ENCODE measurements around the gene NAA50.

DNA sequence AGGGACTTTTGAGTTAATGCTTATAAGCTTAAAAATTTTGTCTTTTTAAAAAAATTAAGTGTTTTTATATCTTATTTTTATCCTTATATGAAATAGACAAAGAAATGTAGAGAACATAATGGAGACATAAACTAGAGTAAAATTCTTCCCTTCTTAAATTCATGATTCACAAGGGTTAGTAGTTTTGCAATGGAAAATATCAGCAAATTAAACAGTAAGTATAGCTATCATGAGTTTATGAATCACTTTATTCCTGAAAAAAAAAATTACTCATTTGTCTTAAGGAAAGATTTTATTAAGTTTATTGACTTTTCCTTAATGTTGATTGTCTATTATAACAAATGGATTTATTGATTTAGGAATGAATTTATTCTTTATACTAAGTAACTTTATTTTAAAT is 5.1 kb upstream of the NAA50 start:
- TF ChIP-seq, protein P1, sequence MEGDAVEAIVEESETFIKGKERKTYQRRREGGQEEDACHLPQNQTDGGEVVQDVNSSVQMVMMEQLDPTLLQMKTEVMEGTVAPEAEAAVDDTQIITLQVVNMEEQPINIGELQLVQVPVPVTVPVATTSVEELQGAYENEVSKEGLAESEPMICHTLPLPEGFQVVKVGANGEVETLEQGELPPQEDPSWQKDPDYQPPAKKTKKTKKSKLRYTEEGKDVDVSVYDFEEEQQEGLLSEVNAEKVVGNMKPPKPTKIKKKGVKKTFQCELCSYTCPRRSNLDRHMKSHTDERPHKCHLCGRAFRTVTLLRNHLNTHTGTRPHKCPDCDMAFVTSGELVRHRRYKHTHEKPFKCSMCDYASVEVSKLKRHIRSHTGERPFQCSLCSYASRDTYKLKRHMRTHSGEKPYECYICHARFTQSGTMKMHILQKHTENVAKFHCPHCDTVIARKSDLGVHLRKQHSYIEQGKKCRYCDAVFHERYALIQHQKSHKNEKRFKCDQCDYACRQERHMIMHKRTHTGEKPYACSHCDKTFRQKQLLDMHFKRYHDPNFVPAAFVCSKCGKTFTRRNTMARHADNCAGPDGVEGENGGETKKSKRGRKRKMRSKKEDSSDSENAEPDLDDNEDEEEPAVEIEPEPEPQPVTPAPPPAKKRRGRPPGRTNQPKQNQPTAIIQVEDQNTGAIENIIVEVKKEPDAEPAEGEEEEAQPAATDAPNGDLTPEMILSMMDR (IDR thresholded peaks at IDR 0.05 in 8 of 11, conservative IDR thresholded peaks at IDR 0.05 in 3 of 11): no peak
- TF ChIP-seq POLR2A (IDR thresholded peaks at IDR 0.05): no peak
- no peak for TF ChIP-seq POLR2AphosphoS5 (IDR thresholded peaks at IDR 0.05)
